ENCODE results near the gene TMEM145.

The TMEM145 gene

DNA sequence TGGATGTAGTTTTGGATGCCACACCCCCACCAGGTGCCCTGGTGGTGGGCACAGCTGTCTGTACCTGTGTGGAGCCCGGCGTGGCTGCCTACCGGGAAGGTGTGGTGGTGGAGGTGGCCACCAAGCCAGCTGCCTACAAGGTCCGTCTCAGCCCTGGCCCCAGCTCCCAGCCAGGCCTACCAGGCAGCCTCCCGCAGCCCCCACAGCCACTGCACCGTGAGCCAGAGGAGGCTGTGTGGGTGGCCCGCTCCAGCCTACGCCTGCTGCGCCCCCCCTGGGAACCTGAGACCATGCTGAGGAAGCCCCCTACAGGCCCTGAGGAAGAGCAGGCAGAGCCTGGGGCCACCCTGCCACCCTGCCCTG is 40.6 kb upstream of the TMEM145 start:
- Histone ChIP-seq H3K9me2 (replicated peaks; ENCODE audit: low read depth, low read length) (no peaks in the 10 kb centered on the region), H3K79me2 (ENCODE audit: insufficient read depth, low read length) (peaks cover 34% of the 10 kb centered on the region), H3K36me3 (ENCODE audit: insufficient read depth, low read length) (0 out of 2 replicates have a peak, but pooled peaks cover 3% of the 10 kb centered on the region), H2AFZ (ENCODE audit: low read length) (no peak overlapping the region), H3K9ac (ENCODE audit: low read depth, low read length, poor library complexity, severe bottlenecking) (no peak overlapping the region), H3K4me1 (ENCODE audit: insufficient read depth, low read length, poor library complexity, severe bottlenecking) (peaks cover 19% of the 10 kb centered on the region), H3K9me3 (ENCODE audit: insufficient read depth, low read depth, low read length) (no peaks in the 10 kb centered on the region), H3K4me2 (ENCODE audit: low read depth, low read length, poor library complexity, severe bottlenecking) (no peak overlapping the region), H3K27me3 (ENCODE audit: insufficient read depth, low read length, poor library complexity, severe bottlenecking) (no peaks in the 10 kb centered on the region), H3K4me3 (ENCODE audit: low read length, poor library complexity, severe bottlenecking) (no peak overlapping the region), H3F3A (ENCODE audit: low read depth) (no peaks in the 10 kb centered on the region), H4K20me1 (ENCODE audit: insufficient read depth, low read length, poor library complexity, severe bottlenecking) (no peaks in the 10 kb centered on the region)
- TF ChIP-seq, protein P1, sequence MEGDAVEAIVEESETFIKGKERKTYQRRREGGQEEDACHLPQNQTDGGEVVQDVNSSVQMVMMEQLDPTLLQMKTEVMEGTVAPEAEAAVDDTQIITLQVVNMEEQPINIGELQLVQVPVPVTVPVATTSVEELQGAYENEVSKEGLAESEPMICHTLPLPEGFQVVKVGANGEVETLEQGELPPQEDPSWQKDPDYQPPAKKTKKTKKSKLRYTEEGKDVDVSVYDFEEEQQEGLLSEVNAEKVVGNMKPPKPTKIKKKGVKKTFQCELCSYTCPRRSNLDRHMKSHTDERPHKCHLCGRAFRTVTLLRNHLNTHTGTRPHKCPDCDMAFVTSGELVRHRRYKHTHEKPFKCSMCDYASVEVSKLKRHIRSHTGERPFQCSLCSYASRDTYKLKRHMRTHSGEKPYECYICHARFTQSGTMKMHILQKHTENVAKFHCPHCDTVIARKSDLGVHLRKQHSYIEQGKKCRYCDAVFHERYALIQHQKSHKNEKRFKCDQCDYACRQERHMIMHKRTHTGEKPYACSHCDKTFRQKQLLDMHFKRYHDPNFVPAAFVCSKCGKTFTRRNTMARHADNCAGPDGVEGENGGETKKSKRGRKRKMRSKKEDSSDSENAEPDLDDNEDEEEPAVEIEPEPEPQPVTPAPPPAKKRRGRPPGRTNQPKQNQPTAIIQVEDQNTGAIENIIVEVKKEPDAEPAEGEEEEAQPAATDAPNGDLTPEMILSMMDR (conservative IDR thresholded peaks at IDR 0.05; ENCODE audit: low read length): no peak
- TF ChIP-seq EZH2phosphoT487 (IDR thresholded peaks at IDR 0.05; ENCODE audit: borderline replicate concordance): no peak

DNA sequence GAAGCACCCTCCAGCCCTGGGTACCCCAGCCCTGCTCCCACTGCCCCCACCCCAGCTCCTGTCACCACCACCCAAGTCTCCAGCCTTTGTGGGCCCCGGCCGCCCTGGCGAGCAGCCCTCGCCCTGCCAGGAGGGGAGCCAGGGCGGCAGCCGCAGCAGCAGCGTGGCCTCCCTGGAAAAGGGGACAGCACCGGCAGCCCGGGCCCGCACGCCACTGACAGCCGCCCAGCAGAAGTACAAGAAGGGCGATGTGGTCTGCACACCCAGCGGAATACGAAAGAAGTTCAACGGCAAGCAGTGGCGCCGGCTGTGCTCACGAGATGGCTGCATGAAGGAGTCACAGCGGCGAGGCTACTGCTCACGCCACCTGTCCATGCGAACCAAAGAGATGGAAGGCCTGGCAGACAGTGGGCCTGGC is 40.1 kb upstream of the TMEM145 start:
- no peaks in the 10 kb centered on the region for H3K27me3 ChIP-seq (ENCODE audit: insufficient read depth, low read length, poor library complexity, severe bottlenecking)
- no peak for TF ChIP-seq EZH2phosphoT487 (IDR thresholded peaks at IDR 0.05; ENCODE audit: borderline replicate concordance)
- TF ChIP-seq, protein P1 (conservative IDR thresholded peaks at IDR 0.05; ENCODE audit: low read length): no peak
- no peaks in the 10 kb centered on the region for H4K20me1 ChIP-seq (ENCODE audit: insufficient read depth, low read length, poor library complexity, severe bottlenecking)
- H3K36me3 ChIP-seq (ENCODE audit: insufficient read depth, low read length): 0 out of 2 replicates have a peak, but pooled peaks cover 3% of the 10 kb centered on the region
- no peak overlapping the region for H3K9ac ChIP-seq (ENCODE audit: low read depth, low read length, poor library complexity, severe bottlenecking)
- peaks cover 37% of the 10 kb centered on the region for H3K79me2 ChIP-seq (ENCODE audit: insufficient read depth, low read length)
- H3K4me1 ChIP-seq (ENCODE audit: insufficient read depth, low read length, poor library complexity, severe bottlenecking): peaks cover 15% of the 10 kb centered on the region
- H3K9me3 ChIP-seq (ENCODE audit: insufficient read depth, low read depth, low read length): no peaks in the 10 kb centered on the region
- no peaks in the 10 kb centered on the region for H3K9me2 ChIP-seq (replicated peaks; ENCODE audit: low read depth, low read length)
- no peaks in the 10 kb centered on the region for H3F3A ChIP-seq (ENCODE audit: low read depth)
- H2AFZ ChIP-seq (ENCODE audit: low read length): no peak overlapping the region
- H3K4me2 ChIP-seq (ENCODE audit: low read depth, low read length, poor library complexity, severe bottlenecking): no peak overlapping the region
- H3K4me3 ChIP-seq (ENCODE audit: low read length, poor library complexity, severe bottlenecking): no peak overlapping the region

DNA sequence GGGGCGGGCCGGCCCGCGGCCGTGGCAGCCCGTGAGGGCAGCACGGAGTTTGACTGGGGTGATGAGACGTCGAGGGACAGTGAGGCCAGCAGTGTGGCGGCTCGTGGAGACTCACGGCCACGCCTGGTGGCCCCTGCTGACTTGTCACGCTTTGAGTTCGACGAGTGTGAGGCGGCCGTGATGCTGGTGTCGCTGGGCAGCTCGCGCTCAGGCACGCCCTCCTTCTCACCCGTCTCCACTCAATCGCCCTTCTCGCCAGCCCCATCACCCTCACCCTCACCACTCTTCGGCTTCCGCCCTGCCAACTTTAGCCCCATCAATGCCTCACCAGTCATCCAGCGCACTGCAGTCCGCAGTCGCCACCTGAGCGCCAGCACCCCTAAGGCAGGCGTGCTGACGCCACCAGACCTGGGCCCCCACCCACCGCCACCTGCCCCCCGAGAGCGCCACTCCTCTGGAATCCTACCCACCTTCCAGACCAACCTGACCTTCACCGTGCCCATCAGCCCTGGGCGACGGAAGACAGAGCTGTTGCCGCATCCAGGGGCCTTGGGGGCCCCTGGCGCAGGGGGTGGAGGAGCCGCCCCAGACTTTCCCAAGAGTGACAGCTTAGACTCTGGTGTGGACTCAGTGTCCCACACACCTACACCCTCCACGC is 39.6 kb upstream of the TMEM145 start:
- TF ChIP-seq, protein P1 (conservative IDR thresholded peaks at IDR 0.05; ENCODE audit: low read length): no peak
- no peak for TF ChIP-seq EZH2phosphoT487 (IDR thresholded peaks at IDR 0.05; ENCODE audit: borderline replicate concordance)
- H3K27me3 ChIP-seq (ENCODE audit: insufficient read depth, low read length, poor library complexity, severe bottlenecking): no peaks in the 10 kb centered on the region
- no peak overlapping the region for H2AFZ ChIP-seq (ENCODE audit: low read length)
- H3K9ac ChIP-seq (ENCODE audit: low read depth, low read length, poor library complexity, severe bottlenecking): no peak overlapping the region
- no peak overlapping the region for H3K4me2 ChIP-seq (ENCODE audit: low read depth, low read length, poor library complexity, severe bottlenecking)
- H3K79me2 ChIP-seq (ENCODE audit: insufficient read depth, low read length): peaks cover 39% of the 10 kb centered on the region
- H4K20me1 ChIP-seq (ENCODE audit: insufficient read depth, low read length, poor library complexity, severe bottlenecking): no peaks in the 10 kb centered on the region
- no peaks in the 10 kb centered on the region for H3F3A ChIP-seq (ENCODE audit: low read depth)
- H3K9me2 ChIP-seq (replicated peaks; ENCODE audit: low read depth, low read length): no peaks in the 10 kb centered on the region
- 0 out of 2 replicates have a peak, but pooled peaks cover 3% of the 10 kb centered on the region for H3K36me3 ChIP-seq (ENCODE audit: insufficient read depth, low read length)
- H3K4me3 ChIP-seq (ENCODE audit: low read length, poor library complexity, severe bottlenecking): no peak overlapping the region
- H3K9me3 ChIP-seq (ENCODE audit: insufficient read depth, low read depth, low read length): no peaks in the 10 kb centered on the region
- H3K4me1 ChIP-seq (ENCODE audit: insufficient read depth, low read length, poor library complexity, severe bottlenecking): peaks cover 18% of the 10 kb centered on the region

Data from Loucy (cell line).